NOMO-1 treated with dmso at 0.1 percent for 144 hours (cell line): ENCODE measurements around the gene C2CD4A.
"Not testable (repeated sequence)": the region's sequence is repeated elsewhere in the genome, so short reads cannot be mapped to it uniquely, and the experiment has no call there.

ENCODE experiments used
- DNase-seq: peaks from one replicate; lab custom pipeline; 2025; ENCODE audit not compliant: unreplicated experiment; lab: John Stamatoyannopoulos, UW

C2CD4A gene, protein sequence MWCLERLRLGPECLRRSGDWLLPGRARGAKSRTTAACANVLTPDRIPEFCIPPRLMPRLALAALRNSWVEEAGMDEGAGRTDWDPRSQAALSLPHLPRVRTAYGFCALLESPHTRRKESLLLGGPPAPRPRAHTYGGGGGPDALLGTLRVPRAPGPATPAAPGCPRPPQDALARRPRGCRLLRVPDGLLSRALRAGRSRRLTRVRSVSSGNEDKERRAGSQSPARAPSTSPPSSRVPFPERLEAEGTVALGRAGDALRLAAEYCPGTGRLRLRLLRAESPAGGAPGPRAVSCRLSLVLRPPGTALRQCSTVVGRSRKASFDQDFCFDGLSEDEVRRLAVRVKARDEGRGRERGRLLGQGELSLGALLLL

DNA sequence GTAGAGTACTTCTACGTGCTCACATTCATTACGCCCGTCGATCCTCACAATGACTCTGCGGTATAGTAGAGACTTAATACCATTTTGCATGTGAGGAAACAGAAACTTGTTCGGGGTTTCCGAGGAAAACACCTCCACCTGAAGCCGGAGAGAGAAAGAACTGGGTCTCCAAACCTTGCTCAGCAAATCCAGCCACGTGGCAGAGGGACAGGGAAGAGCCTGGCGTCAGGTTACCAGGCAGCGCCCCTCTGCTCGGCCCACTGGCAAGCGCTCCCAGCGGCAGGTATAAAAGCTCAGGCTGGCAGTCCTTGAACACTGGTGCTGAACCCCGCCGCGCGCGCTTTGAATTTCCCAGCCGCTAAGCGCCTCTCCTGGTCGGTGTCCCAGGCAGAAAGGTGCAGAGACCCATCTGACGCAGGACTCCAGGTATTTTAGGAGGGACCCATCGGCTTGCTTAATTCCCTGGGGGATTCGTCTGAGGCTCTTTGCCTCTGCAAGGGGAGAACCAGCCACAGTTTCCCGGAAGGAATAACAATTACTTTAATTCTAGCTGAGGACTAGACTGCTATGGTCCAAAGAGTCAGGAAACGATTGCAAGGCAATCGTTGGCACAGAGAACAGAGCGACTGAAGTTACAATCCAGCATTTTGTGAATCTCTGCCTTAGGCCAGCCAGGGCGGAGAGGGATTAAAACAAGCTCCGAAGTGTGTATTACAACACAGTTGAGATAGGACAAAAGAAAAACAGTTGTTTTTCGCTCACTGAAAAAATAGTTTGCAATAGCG, at the start of gene C2CD4A:
C2CD4A (plus strand) TSS at position 315 of the 785 bp plus-strand sequence. CDS start 637 bp downstream, outside the sequence.
- no peak for DNase-seq

DNA sequence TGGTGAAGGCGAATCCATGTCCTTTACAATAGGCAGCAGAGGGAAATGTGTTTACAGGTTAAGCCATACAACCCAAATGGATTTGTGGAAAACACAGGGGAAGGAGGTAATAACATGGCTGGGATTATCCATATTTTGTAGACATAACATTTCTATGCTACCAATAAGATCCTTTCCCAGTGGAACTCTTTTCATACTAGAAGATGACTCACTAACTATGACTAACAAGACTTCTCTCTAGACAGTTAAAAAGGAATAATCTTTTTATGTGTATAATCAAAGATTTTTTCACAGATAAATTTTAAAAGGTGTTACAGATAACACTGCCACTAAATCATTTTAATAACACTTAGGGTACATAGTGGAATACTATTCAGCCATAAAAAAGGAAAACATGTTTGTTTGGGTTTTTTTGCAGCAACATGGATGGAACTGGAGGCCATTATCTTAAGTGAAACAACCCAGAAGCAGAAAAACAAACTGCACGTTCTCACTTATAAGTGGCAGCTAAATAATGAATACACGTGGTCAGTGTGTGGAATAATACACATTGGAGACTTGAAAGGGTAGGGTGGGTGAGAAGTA, 46.1 kb upstream of the C2CD4A start:
- DNase-seq, result no peak

DNA sequence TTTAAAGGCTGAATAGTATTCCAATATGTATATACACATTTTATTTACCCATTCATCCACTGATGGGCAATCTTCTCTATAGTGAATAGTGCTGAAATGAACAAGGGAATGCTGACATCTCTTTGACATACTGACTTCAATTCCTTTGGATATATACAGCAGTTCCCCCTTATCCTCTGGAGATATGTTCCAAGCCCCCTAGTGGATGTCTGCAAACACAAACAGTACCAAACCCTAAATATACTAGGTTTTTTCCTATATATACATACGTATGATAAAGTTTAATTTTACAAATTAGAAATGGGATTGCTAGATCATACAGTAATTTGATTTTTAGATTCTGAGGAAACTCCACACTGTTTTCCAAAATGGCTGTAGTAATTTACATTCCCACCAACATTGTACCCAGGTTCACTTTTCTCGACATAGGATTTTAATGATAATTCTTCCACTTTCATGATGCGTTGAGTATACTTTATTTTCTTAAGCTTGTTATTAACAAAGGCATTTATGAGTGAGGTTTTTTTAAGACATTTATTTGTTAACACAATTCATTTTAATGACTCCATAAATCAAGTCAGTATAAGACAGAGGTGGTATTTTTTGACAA, 44.7 kb upstream of the C2CD4A start:
- no peak for DNase-seq

DNA sequence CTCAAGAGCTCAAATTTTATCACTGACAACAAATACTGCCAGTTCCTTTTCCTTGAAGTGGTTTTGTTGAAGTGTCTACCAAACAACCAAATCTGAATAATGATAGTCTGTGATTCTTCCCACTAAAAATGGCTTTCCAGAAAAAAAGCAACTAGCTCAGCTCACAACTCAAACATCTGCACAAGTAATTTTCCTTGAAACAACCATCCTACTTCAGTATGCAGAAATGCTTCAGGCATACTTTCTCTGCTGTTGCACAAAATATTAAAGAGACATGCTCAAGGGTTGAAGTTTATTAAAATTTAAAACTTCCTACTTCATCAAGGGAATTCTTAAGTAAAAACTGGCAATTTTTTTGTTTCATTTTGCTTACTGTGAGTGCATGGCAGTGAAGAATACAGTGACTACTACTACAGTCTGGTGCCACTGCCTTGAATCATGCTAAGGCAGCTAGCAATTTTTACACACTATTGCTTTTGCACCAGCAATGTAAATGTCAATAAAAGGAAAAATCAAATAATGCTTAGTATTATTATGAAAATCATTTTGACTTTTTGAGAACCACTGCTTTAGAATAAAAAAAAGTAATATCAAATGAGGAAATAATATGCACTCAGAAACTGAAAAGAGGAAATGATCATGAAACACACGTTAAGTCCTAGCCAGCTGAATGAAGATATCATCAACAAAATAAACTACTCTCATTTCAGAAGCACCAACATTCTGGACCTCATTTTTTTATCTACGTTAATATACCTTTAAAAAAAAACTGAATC, 40.1 kb upstream of the C2CD4A start:
- DNase-seq, result peak; percentile 5

DNA sequence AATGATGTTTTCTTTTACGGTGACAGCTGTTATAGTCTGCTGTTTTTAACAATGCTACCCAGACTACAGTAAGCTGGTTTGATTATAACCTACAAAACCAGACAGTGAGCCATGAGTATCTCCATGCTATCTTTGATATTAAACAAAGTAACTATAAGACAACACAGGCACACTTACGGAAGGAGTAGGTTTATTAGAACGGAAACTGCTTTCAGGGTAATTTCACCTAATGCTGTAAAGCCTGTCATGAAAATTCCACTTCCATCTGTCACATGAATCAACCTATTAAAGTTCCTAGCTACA, 39.6 kb upstream of the C2CD4A start:
- DNase-seq, result no peak

DNA sequence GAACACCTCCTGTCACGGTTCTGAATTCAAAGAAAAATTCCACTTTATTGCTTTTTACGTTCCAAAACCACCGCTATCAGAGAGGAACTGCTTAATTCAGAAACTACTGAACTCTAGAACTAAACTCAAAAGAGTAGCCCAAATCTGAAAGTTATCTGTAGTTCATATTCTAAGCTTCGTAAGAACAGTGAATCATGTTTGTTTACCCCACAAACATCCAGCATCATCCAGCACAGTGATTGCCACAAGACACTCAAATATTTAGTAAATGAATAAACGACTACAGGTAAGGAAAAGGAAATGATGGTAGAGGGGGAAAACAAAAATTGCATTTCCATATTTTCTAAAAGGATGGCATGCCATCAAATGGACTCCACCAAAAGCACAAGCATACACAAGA, 38.9 kb upstream of the C2CD4A start:
- no peak for DNase-seq

DNA sequence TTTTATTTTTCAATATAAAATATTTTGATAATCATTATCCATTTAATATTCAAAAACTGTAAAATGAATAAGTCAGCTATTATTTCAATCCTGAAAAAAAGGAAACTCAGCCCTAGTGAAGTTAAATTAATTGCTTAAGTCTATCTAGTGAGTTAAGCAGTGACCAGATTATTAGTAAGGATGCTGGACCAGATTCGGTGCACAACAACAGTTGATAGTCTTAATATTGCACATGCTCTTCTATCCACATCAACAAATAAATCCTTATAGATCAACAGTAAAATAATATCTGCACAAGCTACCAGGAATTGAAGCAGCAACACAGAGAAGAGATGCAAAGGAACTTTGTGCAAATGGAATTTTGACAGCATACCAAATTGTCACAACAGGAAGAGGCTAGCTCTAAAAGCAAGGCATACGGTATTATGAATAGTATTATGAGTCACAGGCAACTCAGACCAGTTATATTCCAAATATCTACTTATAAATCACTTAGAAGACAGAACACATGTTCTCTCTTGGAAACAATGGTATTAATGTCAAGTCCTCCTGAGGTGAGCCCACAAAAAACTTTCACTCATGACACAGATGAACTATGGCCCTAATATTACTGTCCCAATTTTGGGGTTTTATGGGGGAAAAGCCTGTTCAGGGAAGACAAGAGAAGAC, 31.4 kb upstream of the C2CD4A start:
- no peak for DNase-seq

DNA sequence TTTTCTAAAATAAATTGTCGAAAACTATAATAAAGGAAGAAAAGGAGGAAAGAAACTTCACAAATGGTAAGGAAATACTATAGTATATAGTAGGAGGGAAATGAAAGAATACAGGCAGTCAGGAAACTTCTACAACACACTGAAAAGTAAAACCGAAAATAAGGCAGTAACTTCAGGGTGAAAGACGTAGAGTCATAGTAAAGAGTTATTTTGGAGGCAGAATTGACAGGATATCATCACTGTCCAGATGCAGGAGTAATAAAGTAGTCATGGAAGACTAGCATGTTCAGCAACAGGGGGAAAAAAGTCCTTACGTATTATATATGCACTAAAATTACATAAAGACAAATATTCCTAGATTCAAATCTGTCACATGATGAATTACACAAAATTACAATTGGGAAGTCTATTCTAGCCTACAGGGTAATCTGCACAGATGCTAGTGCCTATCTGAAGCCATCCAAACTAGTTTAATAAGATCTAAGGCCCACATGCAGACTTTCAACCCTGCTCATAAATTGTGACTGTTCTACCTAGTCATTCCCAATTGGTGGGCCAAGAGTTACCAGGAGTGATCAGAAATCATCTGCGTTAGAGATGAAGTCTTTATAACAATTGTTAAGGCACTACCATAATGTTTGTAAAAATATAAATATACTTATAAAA, 20.6 kb upstream of the C2CD4A start:
- no peak for DNase-seq

DNA sequence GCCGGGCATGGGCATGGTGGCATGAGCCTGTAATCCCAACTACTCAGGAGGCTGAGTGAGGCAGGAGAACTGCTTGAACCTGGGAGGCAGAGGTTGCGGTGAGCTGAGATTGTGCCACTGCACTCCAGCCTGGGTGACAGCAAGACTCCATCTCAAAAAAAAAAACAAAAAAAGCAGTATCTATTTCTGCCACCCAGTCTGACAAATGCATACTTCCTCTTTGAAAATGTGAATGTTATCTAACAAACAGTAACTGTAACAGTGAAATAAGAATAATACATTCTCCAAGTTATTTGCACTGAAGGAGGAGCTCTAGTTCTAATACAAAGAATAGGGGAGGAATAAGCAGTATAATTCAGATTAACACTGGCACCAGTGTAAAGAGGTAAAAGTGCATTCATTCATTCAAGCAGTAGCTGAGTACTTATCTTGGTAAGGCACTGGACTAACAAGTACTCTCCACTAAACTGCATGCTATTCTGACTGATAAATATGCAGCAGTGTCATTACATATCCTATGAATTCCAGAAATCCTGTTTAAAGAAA, 19.4 kb upstream of the C2CD4A start:
- DNase-seq, result no peak

DNA sequence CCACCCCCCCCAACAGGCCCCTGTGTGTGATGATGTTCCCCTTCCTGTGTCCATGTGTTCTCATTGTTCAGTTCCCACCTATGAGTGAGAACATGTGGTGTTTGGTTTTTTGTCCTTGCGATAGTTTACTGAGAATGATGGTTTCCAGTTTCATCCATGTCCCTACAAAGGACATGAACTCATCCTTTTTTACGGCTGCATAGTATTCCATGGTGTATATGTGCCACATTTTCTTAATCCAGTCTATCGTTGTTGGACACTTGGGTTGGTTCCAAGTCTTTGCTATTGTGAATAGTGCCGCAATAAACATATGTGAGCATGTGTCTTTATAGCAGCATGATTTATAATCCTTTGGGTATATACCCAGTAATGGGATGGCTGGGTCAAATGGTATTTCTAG, 18.5 kb upstream of the C2CD4A start:
- DNase-seq, result not testable (repeated sequence)

DNA sequence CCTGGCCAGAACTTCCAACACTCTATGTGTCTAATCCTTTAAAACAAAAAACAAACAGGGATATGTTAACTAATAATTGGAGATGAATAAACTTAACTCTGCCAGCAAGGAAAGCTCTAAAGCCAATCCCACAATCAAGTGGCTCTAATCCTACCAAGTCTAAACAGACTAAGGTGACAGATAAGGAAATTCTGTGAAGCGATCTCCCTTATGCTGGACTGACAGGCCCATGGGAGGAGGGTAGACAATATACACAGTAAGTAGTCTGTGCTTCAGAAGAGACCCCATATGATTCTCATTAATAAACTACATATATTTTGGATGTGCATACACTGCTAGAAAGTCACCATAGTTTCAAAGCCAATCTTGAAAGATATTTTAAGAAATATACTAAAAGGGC, 16.7 kb upstream of the C2CD4A start:
- DNase-seq, result no peak

DNA sequence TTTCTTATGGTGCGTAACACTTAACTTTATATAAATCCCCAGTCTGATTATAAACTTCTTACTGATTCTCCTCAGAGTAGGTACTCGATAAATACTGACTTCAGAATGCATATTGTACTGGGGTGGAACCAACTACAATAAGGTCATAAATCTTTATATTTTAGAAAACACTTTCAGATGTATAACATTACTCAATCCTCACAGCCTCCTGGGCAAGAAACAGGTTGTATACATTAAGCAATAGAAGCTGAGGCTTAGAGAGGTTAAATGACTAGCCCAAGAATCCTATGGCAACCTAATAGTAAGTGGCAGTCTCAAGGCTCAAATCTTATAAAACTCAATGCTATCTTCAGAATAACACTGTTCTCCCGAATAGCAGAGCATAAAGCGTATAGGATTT, 15.6 kb upstream of the C2CD4A start:
- DNase-seq, result no peak

DNA sequence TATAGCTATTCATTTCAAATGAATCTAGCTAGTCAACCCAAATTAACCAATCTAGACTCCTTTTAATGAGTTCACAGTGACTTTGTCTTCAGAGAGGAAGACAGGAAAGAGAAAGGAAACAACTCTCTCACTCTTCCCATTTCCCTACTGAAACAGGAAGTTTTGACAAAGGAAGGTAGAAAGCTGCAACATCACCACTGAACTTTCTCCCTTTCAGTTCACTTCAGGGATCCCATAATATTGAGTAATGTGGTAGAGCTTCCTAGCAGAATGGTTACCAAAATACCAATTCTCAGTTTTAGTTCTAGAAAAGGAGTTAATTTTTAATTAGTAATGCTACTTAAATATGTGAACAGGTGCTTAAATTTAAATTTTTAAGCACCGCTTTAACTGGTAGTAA, 14.1 kb upstream of the C2CD4A start:
- no peak for DNase-seq

DNA sequence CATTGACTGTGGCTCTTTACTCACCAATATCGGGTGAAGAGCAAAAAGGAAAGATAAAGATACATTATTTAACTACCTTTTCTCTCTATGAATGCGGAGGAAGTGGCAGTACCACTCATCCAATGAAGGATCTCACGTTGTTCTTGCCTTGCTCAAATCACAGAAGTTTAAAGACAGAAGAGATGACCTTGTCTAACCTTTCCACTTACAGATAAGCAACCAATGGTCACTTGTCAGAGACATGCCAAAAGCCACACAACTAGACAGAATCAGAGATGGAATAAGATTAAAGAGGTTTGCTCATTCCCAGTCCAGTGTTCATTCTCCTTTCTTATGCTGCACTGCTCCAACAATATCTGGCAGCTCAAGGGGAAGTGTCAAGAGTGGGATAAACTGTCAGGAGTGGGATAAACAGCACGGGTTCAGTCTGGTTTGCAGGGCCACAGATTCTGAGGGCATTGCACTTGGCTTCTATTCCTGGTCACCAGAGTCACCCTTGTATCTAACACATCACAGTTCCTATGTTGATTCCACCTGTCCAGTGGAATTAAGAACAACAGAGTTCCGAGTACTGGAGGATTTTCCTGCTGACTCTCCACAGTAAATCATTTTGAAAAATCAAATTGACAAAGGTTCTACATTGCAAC, 13.2 kb upstream of the C2CD4A start:
- DNase-seq, result no peak

DNA sequence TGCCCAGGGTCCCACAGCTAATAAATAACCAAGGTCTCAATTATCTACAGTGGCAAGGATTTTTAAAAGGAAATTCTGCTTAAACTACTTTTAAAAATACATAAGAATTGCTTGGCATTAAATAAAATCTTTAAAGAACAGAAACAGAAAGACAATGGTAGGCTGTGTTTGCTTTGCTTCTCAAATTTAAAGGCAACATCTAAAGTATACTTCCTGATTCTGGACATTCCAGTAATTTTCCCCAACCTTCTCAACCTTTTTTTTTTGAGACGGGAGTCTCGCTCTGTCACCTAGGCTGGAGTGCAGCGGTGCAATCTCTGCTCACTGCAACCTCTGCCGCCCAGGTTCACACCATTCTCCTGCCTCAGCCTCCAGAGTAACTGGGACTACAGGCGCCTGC, 11.8 kb upstream of the C2CD4A start:
- no peak for DNase-seq

DNA sequence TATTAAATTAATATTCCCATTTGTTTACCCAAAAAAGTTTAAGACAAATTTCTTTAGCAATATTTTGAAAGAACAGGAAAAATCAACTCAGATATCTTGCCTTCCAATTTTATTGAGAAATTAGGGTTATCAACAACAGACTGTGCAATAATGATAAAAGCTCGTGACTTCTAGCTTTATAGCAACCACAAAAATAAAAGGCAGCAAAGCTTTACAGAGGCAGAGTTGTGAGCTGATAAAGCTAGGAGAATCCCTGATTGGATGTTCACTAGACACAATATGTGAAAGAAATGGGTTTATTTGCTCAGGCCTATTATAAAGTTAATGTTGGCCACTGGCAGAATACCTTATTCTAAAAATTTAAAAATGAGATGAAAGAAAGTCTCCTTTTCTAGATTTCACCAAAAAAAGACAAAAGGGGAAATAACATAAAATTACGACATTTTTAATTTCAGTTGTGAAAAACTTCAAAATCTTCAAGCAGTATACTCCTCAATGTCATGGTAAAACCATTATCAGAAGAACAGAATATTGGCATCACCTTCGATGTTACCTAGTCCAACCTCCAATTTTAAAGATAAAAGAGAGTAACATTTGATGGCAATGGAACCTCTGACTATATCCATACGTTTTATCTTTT, 9.3 kb upstream of the C2CD4A start:
- no peak for DNase-seq

DNA sequence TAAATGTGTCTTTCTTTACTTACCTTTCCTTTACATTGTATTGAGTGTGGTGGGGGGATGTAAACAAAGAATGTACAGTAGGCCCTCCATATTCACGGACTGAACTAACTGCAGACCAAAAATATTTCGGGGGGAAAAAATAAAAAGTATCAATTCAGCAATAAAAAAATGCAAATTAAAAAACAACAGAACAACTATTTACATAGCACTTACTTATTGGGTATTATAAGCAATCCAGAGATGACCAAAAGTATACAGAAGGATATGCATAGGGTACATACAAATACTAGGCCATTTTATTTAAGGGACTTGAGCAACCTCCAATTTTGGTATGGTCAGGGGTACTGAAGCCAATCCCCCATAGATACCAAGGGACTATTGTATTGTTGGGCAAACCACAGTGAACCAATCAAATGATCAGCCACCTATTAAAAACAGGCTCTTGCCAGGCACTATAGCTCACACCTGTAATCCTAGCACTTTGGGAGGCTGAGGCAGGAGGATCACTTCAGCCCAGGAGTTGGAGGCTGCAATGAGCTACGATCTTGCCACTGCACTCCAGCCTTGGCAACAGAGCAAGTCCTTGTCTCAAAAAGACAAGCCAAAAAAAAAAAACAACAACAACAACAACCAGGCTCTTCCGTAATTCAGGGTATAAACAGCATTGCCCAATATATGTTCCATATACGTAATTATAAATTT, 8.3 kb upstream of the C2CD4A start:
- no peak for DNase-seq
